ENCODE measurements around the gene BNIP5.

DNA sequence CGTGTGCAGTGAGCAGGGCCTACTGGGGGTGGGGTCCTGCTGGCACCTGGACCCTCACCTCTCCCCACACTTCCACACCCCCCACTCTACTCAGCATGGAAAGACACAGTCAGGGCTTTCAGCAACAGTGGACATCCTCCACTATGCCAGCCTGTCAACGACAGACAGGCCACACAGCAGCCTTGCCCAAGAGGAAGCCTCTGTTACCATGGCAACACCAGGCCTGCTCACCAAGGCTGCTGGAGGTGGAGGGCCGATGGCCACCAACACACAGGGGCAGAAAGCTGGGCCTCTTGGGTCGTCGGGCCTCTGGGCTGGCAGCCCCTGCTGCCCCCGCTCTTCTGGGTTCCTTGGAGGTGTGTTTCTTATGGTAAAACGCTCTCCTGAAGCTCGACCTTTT lies 13.6 kb downstream of the BNIP5 start:
- TF ChIP-seq, protein P1, sequence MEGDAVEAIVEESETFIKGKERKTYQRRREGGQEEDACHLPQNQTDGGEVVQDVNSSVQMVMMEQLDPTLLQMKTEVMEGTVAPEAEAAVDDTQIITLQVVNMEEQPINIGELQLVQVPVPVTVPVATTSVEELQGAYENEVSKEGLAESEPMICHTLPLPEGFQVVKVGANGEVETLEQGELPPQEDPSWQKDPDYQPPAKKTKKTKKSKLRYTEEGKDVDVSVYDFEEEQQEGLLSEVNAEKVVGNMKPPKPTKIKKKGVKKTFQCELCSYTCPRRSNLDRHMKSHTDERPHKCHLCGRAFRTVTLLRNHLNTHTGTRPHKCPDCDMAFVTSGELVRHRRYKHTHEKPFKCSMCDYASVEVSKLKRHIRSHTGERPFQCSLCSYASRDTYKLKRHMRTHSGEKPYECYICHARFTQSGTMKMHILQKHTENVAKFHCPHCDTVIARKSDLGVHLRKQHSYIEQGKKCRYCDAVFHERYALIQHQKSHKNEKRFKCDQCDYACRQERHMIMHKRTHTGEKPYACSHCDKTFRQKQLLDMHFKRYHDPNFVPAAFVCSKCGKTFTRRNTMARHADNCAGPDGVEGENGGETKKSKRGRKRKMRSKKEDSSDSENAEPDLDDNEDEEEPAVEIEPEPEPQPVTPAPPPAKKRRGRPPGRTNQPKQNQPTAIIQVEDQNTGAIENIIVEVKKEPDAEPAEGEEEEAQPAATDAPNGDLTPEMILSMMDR (IDR thresholded peaks at IDR 0.05), result no peak
- TF ChIP-seq EZH2 (IDR thresholded peaks at IDR 0.05) (no peak), EZH2phosphoT487 (IDR thresholded peaks at IDR 0.05) (no peak)
